ENCODE measurements around the gene RIMS4.

DNA sequence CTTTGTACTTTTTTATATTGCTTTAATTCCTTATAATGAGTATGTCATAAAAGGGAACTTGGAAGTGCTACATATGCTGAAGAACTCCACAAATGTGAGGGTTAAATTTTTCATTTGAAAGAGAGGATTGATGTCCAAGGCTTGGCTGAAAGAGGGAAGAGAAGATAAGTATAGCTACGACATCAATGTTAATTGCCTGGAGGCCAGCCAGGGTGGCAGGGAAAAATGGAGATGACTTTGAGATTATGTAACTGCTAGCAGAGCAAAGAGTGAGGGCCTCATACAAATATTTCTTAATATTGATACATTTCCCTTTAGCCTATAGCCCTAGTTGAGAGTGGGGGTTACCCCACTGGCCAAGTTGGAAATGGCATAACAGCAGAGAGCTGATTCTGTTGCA, 24.8 kb upstream of the RIMS4 start:
- TF ChIP-seq CTCF (conservative IDR thresholded peaks at IDR 0.05 in 1 of 2, IDR thresholded peaks at IDR 0.05 in 1 of 2; ENCODE audit: extremely low read depth in 1 of 2, insufficient read depth in 1 of 2, low read depth in 1 of 2, low read length in 2 of 2) (no peak), EZH2 (IDR thresholded peaks at IDR 0.05; ENCODE audit: borderline replicate concordance, low read length) (no peak)

Measured in mammary epithelial cell (primary cell).